Neural cell (in vitro differentiated cells): ENCODE measurements around the gene FILIP1. TPM values are rescaled to one million over a fixed set of nuclear protein-coding genes. Genes with fewer than 3 reads are reported as not detected.

Experiments
- H2AFZ ChIP-seq: fragments of 200-600, 300-800 bp; sonication (generic), shearing (Covaris generic); 2 replicates; pipeline ENCODE4 v1.6.0; 2014; ENCODE audit warnings: low read depth, mild to moderate bottlenecking, antibody characterized with exemption, low read length, moderate library complexity
- H3F3A ChIP-seq: fragments of 200-600 bp; shearing (Covaris generic); 2 replicates; pipeline ENCODE4 v1.6.1; 2016; ENCODE audit warnings: mild to moderate bottlenecking, moderate library complexity, mixed read lengths, antibody characterized with exemption, low read length; ENCODE audit not compliant: insufficient read depth, poor library complexity, severe bottlenecking
- H3K27ac ChIP-seq: fragments of 200-600, 300-800 bp; sonication (generic), shearing (Covaris generic); 2 replicates; pipeline ENCODE4 v1.5.1; 2014; ENCODE audit warnings: mild to moderate bottlenecking, low read length, moderate library complexity
- H3K27me3 ChIP-seq: fragments of 300-800, 200-600 bp; sonication (generic), shearing (Covaris generic); 2 replicates; pipeline ENCODE4 v1.6.0; 2014; ENCODE audit warnings: mild to moderate bottlenecking, low read depth, low read length, moderate library complexity; ENCODE audit not compliant: insufficient read depth
- H3K36me3 ChIP-seq: fragments of 300-800, 200-600 bp; sonication (generic), shearing (Covaris generic); 2 replicates; pipeline ENCODE4 v1.5.1; 2014; ENCODE audit warnings: mild to moderate bottlenecking, antibody characterized with exemption, low read length, moderate library complexity; ENCODE audit not compliant: insufficient read depth
- H3K4me2 ChIP-seq: fragments of 300-800, 200-600 bp; sonication (generic), shearing (Covaris generic); 2 replicates; pipeline ENCODE4 v1.6.0; 2014; ENCODE audit warnings: mild to moderate bottlenecking, low read length
- H3K4me3 ChIP-seq: fragments of 300-800, 200-600 bp; sonication (generic), shearing (Covaris generic); 2 replicates; pipeline ENCODE4 v1.5.1; 2014; ENCODE audit warnings: mild to moderate bottlenecking, low read length, moderate library complexity
- H3K79me2 ChIP-seq: fragments of 200-600 bp; shearing (Covaris generic); replicated peaks from 2 replicates; pipeline ENCODE4 v1.6.0; 2014; ENCODE audit warnings: mild to moderate bottlenecking, low read length, moderate library complexity; ENCODE audit not compliant: insufficient read depth
- H3K9ac ChIP-seq: fragments of 300-800, 200-600 bp; sonication (generic), shearing (Covaris generic); 2 replicates; pipeline ENCODE4 v1.6.1; 2016; ENCODE audit warnings: mild to moderate bottlenecking, low read length, mixed read lengths
- H3K9me2 ChIP-seq: fragments of 200-600 bp; shearing (Covaris generic); 2 replicates; pipeline ENCODE4 v1.6.1; 2016; ENCODE audit warnings: mild to moderate bottlenecking, low read length, mixed read lengths; ENCODE audit not compliant: insufficient read depth
- H3K9me3 ChIP-seq: fragments of 200-600, 300-800 bp; sonication (generic), shearing (Covaris generic); 2 replicates; pipeline ENCODE4 v1.6.1; 2016; ENCODE audit warnings: mild to moderate bottlenecking, mixed run types, low read length, moderate library complexity, mixed read lengths
- H4K20me1 ChIP-seq: fragments of 200-600 bp; shearing (Covaris generic); 2 replicates; pipeline ENCODE4 v1.6.1; 2016; ENCODE audit warnings: mild to moderate bottlenecking, mixed run types; ENCODE audit not compliant: insufficient read depth
- EP300 ChIP-seq: fragments of 450-650 bp; conservative IDR thresholded peaks from 2 replicates; pipeline ENCODE4 v1.6.1; 2014; ENCODE audit warnings: antibody characterized with exemption, mild to moderate bottlenecking, moderate library complexity; ENCODE audit not compliant: poor library complexity, severe bottlenecking
- EZH2 ChIP-seq: fragments of 200-600, 300-800 bp; shearing (Covaris generic), sonication (generic); IDR thresholded peaks from 2 replicates; pipeline ENCODE4 v1.6.1; 2014; ENCODE audit warnings: antibody characterized with exemption, low read length, borderline replicate concordance, mild to moderate bottlenecking; ENCODE audit not compliant: insufficient read depth, poor library complexity, severe bottlenecking
- MXI1 ChIP-seq: fragments of 450-650 bp; conservative IDR thresholded peaks from 2 replicates; pipeline ENCODE4 v1.6.1; 2014; ENCODE audit warnings: antibody characterized with exemption, mild to moderate bottlenecking; ENCODE audit not compliant: poor library complexity, severe bottlenecking
- POLR2AphosphoS5 ChIP-seq: IDR thresholded peaks from 2 replicates; pipeline ENCODE4 v1.6.1; 2012
- RAD21 ChIP-seq: fragments of 450-650 bp; conservative IDR thresholded peaks from 2 replicates; pipeline ENCODE4 v1.6.1; 2014; ENCODE audit warnings: antibody characterized with exemption, mild to moderate bottlenecking, moderate library complexity
- SMC3 ChIP-seq: fragments of 450-650 bp; conservative IDR thresholded peaks from 2 replicates; pipeline ENCODE4 v1.6.1; 2014; ENCODE audit warnings: antibody characterized with exemption, mild to moderate bottlenecking, moderate library complexity; ENCODE audit not compliant: poor library complexity
- TAF1 ChIP-seq: IDR thresholded peaks from 2 replicates; pipeline ENCODE4 v1.6.1; 2012; ENCODE audit warnings: low read depth
- polyA plus RNA-seq: library from polyadenylated mRNA; depleted of rRNA; stranded (reverse); fragments of >200 nt; gene quantifications from 2 replicates; pipeline ENCODE4 v1.2.3, GENCODE V29; 2014
- TF ChIP-seq, protein P1 (sequence below): fragments of 450-650 bp; IDR thresholded peaks from 2 replicates; pipeline ENCODE4 v1.5.1; 2014; ENCODE audit warnings: antibody characterized with exemption, mild to moderate bottlenecking, moderate library complexity; ENCODE audit not compliant: poor library complexity, severe bottlenecking
- TF ChIP-seq, protein P2 (sequence below): IDR thresholded peaks from 2 replicates; pipeline ENCODE4 v1.6.1; 2012; ENCODE audit warnings: borderline replicate concordance

Gene FILIP1
- polyA plus RNA-seq, 1 donor from 2014 or later = 1.4 TPM

DNA sequence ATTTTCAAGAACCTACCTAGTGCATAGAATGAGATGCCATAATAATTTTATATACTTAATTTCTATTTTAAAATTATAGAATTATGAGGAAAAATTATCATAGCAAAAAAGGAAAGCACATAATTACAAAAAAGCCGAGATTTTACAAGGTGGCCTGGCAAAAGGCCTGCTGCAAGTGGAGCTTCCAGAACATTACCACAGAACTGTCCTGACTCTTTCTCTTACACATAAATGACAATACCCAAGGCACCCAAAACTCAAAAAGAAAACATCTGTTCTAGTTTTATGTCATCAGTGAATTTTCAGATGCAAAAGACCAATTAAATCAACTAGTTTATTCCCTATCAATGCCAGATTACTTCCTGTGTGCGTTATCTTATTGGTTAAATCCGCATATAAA is 74.2 kb downstream of the FILIP1 start:
- Histone ChIP-seq H3K4me3 (no peak overlapping the region), H3K9me3 (no peaks in the 10 kb centered on the region), H3K36me3 (no peaks in the 10 kb centered on the region), H3F3A (no peaks in the 10 kb centered on the region), H3K4me2 (no peak overlapping the region), H3K27me3 (no peaks in the 10 kb centered on the region), H4K20me1 (no peaks in the 10 kb centered on the region), H2AFZ (no peak overlapping the region), H3K9me2 (no peaks in the 10 kb centered on the region), H3K9ac (no peak overlapping the region), H3K27ac (no peak overlapping the region), H3K79me2 (no peaks in the 10 kb centered on the region)
- TF ChIP-seq, protein P1, sequence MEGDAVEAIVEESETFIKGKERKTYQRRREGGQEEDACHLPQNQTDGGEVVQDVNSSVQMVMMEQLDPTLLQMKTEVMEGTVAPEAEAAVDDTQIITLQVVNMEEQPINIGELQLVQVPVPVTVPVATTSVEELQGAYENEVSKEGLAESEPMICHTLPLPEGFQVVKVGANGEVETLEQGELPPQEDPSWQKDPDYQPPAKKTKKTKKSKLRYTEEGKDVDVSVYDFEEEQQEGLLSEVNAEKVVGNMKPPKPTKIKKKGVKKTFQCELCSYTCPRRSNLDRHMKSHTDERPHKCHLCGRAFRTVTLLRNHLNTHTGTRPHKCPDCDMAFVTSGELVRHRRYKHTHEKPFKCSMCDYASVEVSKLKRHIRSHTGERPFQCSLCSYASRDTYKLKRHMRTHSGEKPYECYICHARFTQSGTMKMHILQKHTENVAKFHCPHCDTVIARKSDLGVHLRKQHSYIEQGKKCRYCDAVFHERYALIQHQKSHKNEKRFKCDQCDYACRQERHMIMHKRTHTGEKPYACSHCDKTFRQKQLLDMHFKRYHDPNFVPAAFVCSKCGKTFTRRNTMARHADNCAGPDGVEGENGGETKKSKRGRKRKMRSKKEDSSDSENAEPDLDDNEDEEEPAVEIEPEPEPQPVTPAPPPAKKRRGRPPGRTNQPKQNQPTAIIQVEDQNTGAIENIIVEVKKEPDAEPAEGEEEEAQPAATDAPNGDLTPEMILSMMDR = no peak

DNA sequence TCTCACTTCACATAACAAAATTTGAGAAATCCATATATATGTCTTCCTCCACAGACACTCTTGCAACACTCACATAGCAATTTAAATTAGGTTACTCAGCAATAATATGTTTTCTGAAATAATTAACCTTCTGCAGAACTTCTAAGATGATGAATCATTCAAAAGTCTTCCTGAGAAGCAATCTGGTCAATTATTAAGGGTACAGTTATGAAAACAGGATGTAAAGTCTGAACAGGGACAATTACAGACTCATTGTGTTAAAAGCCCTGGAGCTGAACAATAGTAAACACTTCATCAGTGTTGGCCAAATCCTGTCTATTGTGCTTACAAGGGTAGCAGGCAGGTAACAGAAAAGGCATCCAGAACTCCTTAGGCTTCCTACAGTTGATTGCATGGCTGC is 75.4 kb downstream of the FILIP1 start:
- Histone ChIP-seq H3K9ac (no peak overlapping the region), H3K79me2 (no peaks in the 10 kb centered on the region), H3K27me3 (no peaks in the 10 kb centered on the region), H3F3A (no peaks in the 10 kb centered on the region), H3K9me2 (no peaks in the 10 kb centered on the region), H3K36me3 (no peaks in the 10 kb centered on the region), H2AFZ (no peak overlapping the region), H3K4me3 (no peak overlapping the region), H3K27ac (no peak overlapping the region), H4K20me1 (no peaks in the 10 kb centered on the region), H3K4me2 (no peak overlapping the region), H3K9me3 (no peaks in the 10 kb centered on the region)
- TF ChIP-seq POLR2AphosphoS5 (no peak), RAD21 (no peak), MXI1 (no peak), SMC3 (no peak), EZH2 (no peak), EP300 (no peak), TAF1 (no peak)
- TF ChIP-seq, protein P2, sequence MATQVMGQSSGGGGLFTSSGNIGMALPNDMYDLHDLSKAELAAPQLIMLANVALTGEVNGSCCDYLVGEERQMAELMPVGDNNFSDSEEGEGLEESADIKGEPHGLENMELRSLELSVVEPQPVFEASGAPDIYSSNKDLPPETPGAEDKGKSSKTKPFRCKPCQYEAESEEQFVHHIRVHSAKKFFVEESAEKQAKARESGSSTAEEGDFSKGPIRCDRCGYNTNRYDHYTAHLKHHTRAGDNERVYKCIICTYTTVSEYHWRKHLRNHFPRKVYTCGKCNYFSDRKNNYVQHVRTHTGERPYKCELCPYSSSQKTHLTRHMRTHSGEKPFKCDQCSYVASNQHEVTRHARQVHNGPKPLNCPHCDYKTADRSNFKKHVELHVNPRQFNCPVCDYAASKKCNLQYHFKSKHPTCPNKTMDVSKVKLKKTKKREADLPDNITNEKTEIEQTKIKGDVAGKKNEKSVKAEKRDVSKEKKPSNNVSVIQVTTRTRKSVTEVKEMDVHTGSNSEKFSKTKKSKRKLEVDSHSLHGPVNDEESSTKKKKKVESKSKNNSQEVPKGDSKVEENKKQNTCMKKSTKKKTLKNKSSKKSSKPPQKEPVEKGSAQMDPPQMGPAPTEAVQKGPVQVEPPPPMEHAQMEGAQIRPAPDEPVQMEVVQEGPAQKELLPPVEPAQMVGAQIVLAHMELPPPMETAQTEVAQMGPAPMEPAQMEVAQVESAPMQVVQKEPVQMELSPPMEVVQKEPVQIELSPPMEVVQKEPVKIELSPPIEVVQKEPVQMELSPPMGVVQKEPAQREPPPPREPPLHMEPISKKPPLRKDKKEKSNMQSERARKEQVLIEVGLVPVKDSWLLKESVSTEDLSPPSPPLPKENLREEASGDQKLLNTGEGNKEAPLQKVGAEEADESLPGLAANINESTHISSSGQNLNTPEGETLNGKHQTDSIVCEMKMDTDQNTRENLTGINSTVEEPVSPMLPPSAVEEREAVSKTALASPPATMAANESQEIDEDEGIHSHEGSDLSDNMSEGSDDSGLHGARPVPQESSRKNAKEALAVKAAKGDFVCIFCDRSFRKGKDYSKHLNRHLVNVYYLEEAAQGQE = no peak
- TF ChIP-seq, protein P1 = no peak
